Measurements from ENCODE around the gene IPO11. TPM values are rescaled to one million over a fixed set of nuclear protein-coding genes. Genes with fewer than 3 reads are reported as not detected.

Gene IPO11
- total and polyA plus RNA-seq, 2 of the 4 experiments (the other 2 are of a cell fraction), result 12.6 to 40.0 TPM

DNA sequence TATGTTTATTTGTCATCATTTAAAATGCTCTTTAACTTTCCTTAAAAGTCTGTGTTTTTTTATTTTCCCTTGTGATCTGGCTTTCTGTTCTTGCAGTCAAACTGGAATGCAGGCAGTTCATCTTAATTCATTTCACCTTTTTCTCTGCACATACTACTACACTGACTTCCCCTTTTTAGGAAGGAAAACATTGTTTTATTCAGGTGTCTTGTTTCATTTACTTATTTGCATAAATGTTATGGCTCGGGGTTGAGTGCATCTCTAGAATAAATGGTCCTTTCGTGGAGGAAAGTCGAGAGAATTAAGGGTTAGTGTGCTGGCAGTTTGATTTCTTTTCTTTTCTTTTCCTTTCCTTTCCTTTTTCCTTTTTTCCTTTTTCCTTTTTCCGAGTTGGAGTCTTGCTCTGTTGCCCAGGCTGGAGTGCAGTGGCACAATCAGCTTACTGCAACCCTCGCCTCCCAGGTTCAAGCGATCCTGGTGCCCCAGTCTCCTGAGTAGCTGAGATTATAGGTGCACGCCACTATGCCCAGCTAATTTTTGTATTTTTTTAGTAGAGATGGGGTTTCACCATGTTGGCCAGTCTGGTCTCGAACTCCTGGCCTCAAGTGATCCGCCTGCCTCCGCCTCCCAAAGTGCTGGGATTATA is 90.0 kb downstream of the IPO11 start:
- in situ Hi-C loops (cut with MboI; ENCODE audit: low sequenced_read_pairs), result no loop called here
- POLR2A ChIA-PET (ENCODE audit: unreplicated experiment), result no interaction called here
- TF ChIP-seq BHLHE40 (IDR thresholded peaks at IDR 0.05; ENCODE audit: low read depth, low read length) (no peak), MAZ (IDR thresholded peaks at IDR 0.05; ENCODE audit: borderline replicate concordance, low read depth, low read length) (no peak), MXI1 (IDR thresholded peaks at IDR 0.05; ENCODE audit: borderline replicate concordance, low read depth, low read length) (no peak), CEBPB (IDR thresholded peaks at IDR 0.05; ENCODE audit: low read depth, low read length) (no peak), RCOR1 (IDR thresholded peaks at IDR 0.05; ENCODE audit: insufficient replicate concordance, low read length) (no peak), NFE2L2 (IDR thresholded peaks at IDR 0.05; ENCODE audit: low read depth, low read length) (no peak), CHD1 (IDR thresholded peaks at IDR 0.05; ENCODE audit: low read depth, low read length) (no peak), FOS (IDR thresholded peaks at IDR 0.05; ENCODE audit: low read depth, low read length) (no peak), SMC3 (IDR thresholded peaks at IDR 0.05; ENCODE audit: low read depth, low read length) (no peak), RAD21 (IDR thresholded peaks at IDR 0.05; ENCODE audit: low read length) (no peak), MAFK (IDR thresholded peaks at IDR 0.05; ENCODE audit: low read depth, low read length) (no peak), RFX5 (IDR thresholded peaks at IDR 0.05; ENCODE audit: low read depth, low read length) (no peak), POLR2A (IDR thresholded peaks at IDR 0.05; ENCODE audit: low read depth, low read length) (no peak)
- TF ChIP-seq, protein P1, sequence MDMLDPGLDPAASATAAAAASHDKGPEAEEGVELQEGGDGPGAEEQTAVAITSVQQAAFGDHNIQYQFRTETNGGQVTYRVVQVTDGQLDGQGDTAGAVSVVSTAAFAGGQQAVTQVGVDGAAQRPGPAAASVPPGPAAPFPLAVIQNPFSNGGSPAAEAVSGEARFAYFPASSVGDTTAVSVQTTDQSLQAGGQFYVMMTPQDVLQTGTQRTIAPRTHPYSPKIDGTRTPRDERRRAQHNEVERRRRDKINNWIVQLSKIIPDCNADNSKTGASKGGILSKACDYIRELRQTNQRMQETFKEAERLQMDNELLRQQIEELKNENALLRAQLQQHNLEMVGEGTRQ (IDR thresholded peaks at IDR 0.05; ENCODE audit: low read depth, low read length), result no peak
- TF ChIP-seq, protein P2, sequence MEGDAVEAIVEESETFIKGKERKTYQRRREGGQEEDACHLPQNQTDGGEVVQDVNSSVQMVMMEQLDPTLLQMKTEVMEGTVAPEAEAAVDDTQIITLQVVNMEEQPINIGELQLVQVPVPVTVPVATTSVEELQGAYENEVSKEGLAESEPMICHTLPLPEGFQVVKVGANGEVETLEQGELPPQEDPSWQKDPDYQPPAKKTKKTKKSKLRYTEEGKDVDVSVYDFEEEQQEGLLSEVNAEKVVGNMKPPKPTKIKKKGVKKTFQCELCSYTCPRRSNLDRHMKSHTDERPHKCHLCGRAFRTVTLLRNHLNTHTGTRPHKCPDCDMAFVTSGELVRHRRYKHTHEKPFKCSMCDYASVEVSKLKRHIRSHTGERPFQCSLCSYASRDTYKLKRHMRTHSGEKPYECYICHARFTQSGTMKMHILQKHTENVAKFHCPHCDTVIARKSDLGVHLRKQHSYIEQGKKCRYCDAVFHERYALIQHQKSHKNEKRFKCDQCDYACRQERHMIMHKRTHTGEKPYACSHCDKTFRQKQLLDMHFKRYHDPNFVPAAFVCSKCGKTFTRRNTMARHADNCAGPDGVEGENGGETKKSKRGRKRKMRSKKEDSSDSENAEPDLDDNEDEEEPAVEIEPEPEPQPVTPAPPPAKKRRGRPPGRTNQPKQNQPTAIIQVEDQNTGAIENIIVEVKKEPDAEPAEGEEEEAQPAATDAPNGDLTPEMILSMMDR (conservative IDR thresholded peaks at IDR 0.05; ENCODE audit: low read depth, low read length), result no peak
- TF ChIP-seq, protein P3, sequence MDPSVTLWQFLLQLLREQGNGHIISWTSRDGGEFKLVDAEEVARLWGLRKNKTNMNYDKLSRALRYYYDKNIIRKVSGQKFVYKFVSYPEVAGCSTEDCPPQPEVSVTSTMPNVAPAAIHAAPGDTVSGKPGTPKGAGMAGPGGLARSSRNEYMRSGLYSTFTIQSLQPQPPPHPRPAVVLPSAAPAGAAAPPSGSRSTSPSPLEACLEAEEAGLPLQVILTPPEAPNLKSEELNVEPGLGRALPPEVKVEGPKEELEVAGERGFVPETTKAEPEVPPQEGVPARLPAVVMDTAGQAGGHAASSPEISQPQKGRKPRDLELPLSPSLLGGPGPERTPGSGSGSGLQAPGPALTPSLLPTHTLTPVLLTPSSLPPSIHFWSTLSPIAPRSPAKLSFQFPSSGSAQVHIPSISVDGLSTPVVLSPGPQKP (IDR thresholded peaks at IDR 0.05; ENCODE audit: borderline replicate concordance, low read depth, low read length), result no peak

More for the DNA sequence above, 90.0 kb downstream of the IPO11 start:
- Histone ChIP-seq H2AFZ (replicated peaks; ENCODE audit: low read length, poor library complexity) (no peak overlapping the region), H3K4me1 (ENCODE audit: control insufficient read depth, insufficient read depth, low read length) (no peaks in the 10 kb centered on the region), H3K4me3 (ENCODE audit: insufficient read depth, low read depth, low read length) (no peak overlapping the region), H3K27ac (ENCODE audit: insufficient read depth, low read length) (no peak overlapping the region), H3K14ac (replicated peaks; ENCODE audit: low read depth, low read length) (no peak overlapping the region), H4K5ac (ENCODE audit: low read depth, low read length) (no peak overlapping the region), H2AK5ac (ENCODE audit: low read depth, low read length) (no peak overlapping the region), H3K23ac (ENCODE audit: low read depth, low read length) (no peak overlapping the region), H4K91ac (ENCODE audit: insufficient read depth, low read depth, low read length) (no peak overlapping the region), H4K20me1 (ENCODE audit: insufficient read depth, low read length) (no peaks in the 10 kb centered on the region), H3K18ac (ENCODE audit: low read depth, low read length) (no peak overlapping the region), H3K79me1 (ENCODE audit: low read depth in 1 of 2, low read length in 2 of 2) (no peaks in the 10 kb centered on the region; a peak in 1 of 4 replicates), H3K4ac (ENCODE audit: low read depth, low read length) (no peak overlapping the region), H3K9me3 (ENCODE audit: control insufficient read depth, insufficient read depth, low read length) (no peaks in the 10 kb centered on the region), H3K9ac (ENCODE audit: low read depth, low read length) (no peak overlapping the region), H3K56ac (ENCODE audit: extremely low read depth, insufficient read depth, low read length) (no peak overlapping the region), H4K8ac (ENCODE audit: low read depth in 2 of 2, low read length in 2 of 2) (no peak overlapping the region), H3K27me3 (ENCODE audit: control insufficient read depth, insufficient read depth, low read length) (no peaks in the 10 kb centered on the region), H3K36me3 (ENCODE audit: control insufficient read depth, insufficient read depth, low read length) (no peaks in the 10 kb centered on the region), H3K4me2 (ENCODE audit: low read depth, low read length) (no peak overlapping the region), H2BK15ac (ENCODE audit: low read depth, low read length) (no peak overlapping the region), H2AK9ac (replicated peaks; ENCODE audit: low read depth, low read length, poor library complexity) (no peak overlapping the region), H3K9me1 (ENCODE audit: insufficient read depth, low read length) (no peaks in the 10 kb centered on the region), H2BK120ac (ENCODE audit: low read depth, low read length) (no peak overlapping the region), H2BK5ac (ENCODE audit: low read depth, low read length, poor library complexity, severe bottlenecking) (no peak overlapping the region), H2BK20ac (ENCODE audit: low read depth, low read length) (no peak overlapping the region)
- DNase-seq (no peak), ATAC-seq (ENCODE audit: low read depth) (no peak)
- BruUV-seq (replicated peaks), result no TSS peak
- 92% methylated on average over 2 of the region's 10 CpGs; no CpG with 5 or more reads in 1 of the 2 experiments for WGBS, 2 experiments (ENCODE audit: extremely low coverage in 2 of 2, insufficient read length in 1 of 2)
- dilution Hi-C loops (cut with HindIII; ENCODE audit: low sequenced_read_pairs, unreplicated experiment) (no loop called here), intact Hi-C loops (cut with micrococcal nuclease) (no loop called here)
- CTCF ChIA-PET, result no interaction called here

All from IMR-90 (cell line).